Measurements from ENCODE around the gene RGS8.

Gene RGS8

GRCh38 chr1:182723200-182723599 is 38.8 kb upstream of the RGS8 start:
- no peak for TF ChIP-seq CTCF (IDR thresholded peaks at IDR 0.05; ENCODE audit: insufficient read depth, low read length, missing control alignments)
- no peak overlapping the region for H3K4me3 ChIP-seq (ENCODE audit: low read depth, low read length)
- CTCF ChIA-PET: no interaction called here
- DNase-seq (ENCODE audit: low read depth, low spot score): no peak
- POLR2A ChIA-PET: no interaction called here

- TF ChIP-seq CTCF (IDR thresholded peaks at IDR 0.05; ENCODE audit: insufficient read depth, low read length, missing control alignments): no peak
- no peak for DNase-seq (ENCODE audit: low read depth, low spot score)
- POLR2A ChIA-PET: no interaction called here
- CTCF ChIA-PET: no interaction called here
- H3K4me3 ChIP-seq (ENCODE audit: low read depth, low read length): no peak overlapping the region
Observed at GRCh38 chr1:182721525-182721924, 37.1 kb upstream of the RGS8 start.

- DNase-seq (ENCODE audit: low read depth, low spot score): no peak
- H3K4me3 ChIP-seq (ENCODE audit: low read depth, low read length): no peak overlapping the region
- POLR2A ChIA-PET: no interaction called here
- peak; percentile 20 for TF ChIP-seq CTCF (IDR thresholded peaks at IDR 0.05; ENCODE audit: insufficient read depth, low read length, missing control alignments)
- CTCF ChIA-PET: no interaction called here
Observed at GRCh38 chr1:182720463-182720862, 36.1 kb upstream of the RGS8 start.

- no peak overlapping the region for H3K4me3 ChIP-seq (ENCODE audit: low read depth, low read length)
- CTCF ChIA-PET: no interaction called here
- no peak for DNase-seq (ENCODE audit: low read depth, low spot score)
- POLR2A ChIA-PET: no interaction called here
- no peak for TF ChIP-seq CTCF (IDR thresholded peaks at IDR 0.05; ENCODE audit: insufficient read depth, low read length, missing control alignments)
Observed at GRCh38 chr1:182719553-182719952, 35.2 kb upstream of the RGS8 start.

- no peak for TF ChIP-seq CTCF (IDR thresholded peaks at IDR 0.05; ENCODE audit: insufficient read depth, low read length, missing control alignments)
- DNase-seq (ENCODE audit: low read depth, low spot score): no peak
- POLR2A ChIA-PET: no interaction called here
- CTCF ChIA-PET: no interaction called here
- H3K4me3 ChIP-seq (ENCODE audit: low read depth, low read length): no peak overlapping the region
Observed at GRCh38 chr1:182718311-182718710, 33.9 kb upstream of the RGS8 start.

GRCh38 chr1:182716740-182717720 is 32.6 kb upstream of the RGS8 start:
- POLR2A ChIA-PET: no interaction called here
- H3K4me3 ChIP-seq (ENCODE audit: low read depth, low read length): no peak overlapping the region
- DNase-seq (ENCODE audit: low read depth, low spot score): no peak
- CTCF ChIA-PET: no interaction called here
- TF ChIP-seq CTCF (IDR thresholded peaks at IDR 0.05; ENCODE audit: insufficient read depth, low read length, missing control alignments): no peak
